NCI-H128 (cell line): ENCODE data around the gene AFDN.

ENCODE experiments used
- DNase-seq: peaks from one replicate; lab custom pipeline; 2025; ENCODE audit not compliant: unreplicated experiment; lab: John Stamatoyannopoulos, UW

Gene AFDN, protein sequence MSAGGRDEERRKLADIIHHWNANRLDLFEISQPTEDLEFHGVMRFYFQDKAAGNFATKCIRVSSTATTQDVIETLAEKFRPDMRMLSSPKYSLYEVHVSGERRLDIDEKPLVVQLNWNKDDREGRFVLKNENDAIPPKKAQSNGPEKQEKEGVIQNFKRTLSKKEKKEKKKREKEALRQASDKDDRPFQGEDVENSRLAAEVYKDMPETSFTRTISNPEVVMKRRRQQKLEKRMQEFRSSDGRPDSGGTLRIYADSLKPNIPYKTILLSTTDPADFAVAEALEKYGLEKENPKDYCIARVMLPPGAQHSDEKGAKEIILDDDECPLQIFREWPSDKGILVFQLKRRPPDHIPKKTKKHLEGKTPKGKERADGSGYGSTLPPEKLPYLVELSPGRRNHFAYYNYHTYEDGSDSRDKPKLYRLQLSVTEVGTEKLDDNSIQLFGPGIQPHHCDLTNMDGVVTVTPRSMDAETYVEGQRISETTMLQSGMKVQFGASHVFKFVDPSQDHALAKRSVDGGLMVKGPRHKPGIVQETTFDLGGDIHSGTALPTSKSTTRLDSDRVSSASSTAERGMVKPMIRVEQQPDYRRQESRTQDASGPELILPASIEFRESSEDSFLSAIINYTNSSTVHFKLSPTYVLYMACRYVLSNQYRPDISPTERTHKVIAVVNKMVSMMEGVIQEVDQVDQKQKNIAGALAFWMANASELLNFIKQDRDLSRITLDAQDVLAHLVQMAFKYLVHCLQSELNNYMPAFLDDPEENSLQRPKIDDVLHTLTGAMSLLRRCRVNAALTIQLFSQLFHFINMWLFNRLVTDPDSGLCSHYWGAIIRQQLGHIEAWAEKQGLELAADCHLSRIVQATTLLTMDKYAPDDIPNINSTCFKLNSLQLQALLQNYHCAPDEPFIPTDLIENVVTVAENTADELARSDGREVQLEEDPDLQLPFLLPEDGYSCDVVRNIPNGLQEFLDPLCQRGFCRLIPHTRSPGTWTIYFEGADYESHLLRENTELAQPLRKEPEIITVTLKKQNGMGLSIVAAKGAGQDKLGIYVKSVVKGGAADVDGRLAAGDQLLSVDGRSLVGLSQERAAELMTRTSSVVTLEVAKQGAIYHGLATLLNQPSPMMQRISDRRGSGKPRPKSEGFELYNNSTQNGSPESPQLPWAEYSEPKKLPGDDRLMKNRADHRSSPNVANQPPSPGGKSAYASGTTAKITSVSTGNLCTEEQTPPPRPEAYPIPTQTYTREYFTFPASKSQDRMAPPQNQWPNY (N-terminal part only)

DNA sequence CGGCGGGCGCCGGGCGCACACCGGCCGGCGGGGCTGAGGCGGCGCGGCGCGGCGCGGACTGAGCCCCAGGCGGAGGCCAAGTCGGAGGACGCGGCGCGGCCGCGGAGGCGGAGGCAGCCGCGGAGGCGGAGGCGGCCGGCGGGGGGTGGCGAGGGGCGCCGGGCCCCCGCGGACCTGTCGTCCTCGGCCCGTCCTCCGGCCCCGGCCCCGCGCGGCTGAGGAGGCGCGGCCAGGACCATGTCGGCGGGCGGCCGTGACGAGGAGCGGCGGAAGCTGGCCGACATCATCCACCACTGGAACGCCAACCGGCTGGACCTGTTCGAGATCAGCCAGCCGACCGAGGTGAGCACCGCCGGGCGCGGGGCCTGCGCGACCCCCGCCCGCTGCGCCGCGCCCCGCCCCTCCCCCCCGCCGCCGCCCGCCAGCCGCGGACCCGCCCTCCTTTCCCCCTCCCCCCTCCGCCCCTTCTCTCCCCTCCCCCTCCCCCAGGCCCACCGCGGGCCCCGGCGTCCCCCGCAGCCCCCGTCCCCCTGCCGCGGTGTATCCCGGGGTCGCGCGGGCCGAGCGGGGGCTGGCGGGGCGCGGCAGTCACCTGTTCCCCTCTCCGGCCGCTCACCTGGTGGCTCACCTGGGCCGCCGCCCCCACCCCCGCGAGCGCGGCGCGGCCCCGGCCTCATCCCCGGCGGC is at the start of gene AFDN:
TSS of gene AFDN (plus strand) at position 16 of the 687 bp plus-strand sequence. CDS start at position 238, 222 bp downstream.
- DNase-seq, result no peak

DNA sequence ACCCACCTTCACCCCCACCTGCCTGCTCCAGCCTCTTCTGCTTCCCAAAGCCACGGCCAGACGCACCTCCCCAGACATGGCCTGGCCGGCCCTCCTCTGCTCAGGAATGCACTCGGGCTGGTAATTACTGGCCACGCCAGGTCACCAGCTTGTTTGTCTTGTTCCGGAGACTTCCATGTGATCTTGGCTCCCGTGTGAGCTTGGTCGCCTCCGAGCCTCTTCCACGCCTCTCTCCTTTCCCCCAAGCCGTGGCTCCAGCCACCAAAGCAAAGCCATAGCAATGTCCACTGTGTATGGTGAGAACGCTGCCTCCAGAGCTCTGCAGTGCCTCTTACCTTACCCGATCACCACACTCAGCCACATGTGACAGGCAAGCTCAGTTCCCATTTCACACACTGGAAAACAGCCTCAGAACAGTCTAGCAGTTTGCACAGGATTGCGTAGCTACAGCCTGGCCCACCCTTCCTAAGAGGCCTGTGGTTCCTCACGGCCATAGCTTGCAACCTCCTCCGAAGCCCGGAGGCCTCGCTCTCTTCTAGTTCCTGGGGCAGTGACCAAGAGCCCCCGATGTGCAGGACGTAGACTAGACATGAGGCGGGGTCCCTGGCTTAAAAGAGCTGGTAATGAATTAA is 48.1 kb upstream of the AFDN start:
- DNase-seq, result no peak

DNA sequence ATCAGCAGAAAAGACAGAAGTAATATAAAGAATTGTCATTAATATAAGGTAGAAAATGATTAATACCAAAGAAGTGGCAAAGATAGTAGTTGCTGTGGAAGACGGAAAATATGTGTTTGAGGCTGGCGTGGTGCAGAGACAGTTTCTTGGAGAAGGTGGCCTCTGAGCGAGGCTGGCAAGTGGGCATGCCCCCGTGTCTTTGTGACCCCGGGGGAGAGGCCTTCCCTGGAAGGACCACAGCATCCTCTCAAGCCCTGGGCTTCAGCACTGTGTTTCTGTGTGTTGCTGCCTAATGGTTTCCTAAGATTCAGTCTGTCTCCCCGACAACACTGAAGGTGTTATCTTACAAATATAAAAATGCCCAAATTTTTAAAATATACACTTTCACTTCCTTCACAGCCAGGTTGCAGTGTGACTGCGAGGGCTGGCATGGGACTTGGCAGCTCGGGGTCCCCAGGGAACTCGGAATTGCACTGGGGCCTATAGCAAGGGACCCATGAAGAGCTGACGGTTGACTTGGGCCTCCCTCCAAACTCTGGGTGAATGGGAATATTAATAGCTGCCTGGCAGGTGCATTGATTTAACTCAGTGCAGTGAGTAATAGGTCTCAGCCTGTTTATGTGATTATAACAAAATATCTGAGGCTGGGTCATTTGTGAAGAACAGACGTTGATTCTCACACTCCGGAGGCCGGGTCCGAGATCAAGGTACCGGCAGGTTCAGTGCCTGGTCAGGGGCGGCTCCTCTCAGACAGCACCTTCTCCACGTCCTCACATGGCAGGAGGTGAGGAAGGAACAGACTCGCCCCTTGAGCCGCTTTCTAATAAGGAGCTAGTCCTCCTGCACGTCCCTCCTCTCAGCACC is 47.4 kb upstream of the AFDN start:
- DNase-seq, result no peak

DNA sequence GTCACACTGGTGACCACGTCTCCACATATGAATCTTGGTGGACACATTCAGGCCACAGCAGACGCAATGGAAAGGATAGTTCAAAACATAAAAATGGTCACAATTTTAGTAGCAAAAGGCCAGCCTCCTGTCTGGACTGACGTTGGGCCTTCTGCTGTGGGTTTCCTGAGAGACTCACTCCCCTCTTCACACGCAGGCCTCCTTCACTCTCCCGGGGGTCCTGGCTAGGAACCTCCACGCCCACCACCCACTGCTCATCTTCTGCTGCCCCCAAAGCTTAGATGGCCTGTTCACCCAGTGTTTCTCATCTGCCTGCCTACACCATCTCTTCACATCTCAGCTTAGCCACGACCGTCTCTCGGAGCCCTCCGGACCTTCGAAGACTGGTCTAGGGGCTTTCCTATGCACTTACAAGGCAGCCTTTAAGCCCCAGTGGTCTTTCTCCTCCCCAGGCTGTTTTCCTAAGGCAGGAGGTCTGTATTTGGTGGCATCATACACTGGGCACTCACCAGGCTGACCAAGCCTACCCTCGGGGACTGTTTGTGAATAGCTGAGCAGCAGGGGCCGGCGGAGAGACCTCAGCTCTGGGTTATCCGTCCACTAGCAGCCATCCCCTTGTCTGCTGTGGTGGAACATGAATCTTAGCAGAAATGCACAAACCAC is 46.6 kb upstream of the AFDN start:
- no peak for DNase-seq

DNA sequence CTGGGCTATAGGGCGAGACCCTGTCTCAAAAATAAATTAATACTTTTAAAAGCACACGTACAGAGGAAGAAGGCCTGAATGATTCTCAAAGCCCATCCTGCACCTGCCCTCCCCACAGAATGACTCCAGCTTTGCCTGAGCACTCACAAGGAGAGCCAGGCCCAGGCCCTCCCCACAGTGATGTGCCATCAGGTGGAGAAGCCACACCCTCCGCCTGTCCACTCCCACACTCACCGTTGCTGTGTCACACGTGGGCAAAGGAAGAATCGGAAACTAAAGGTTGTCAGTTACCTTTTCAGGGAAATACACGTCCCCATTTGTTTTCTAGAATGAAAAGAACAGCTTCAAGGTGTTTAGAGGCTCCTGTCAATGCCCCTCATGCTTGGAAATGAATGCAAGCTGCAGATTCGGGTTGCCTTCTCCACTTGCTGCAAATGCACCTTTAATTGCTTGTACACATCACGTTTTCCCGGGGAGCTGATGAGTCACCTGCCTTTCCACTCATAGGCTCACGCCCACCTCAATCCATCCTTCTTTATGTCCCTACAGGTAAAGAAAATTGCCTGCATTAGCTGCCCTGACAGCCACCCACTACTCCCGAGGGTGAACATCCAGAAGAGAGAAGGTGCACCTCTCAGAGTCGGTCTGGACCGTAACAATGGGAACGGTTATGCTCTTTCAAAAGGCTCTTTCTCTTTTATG is 45.5 kb upstream of the AFDN start:
- DNase-seq, result no peak

DNA sequence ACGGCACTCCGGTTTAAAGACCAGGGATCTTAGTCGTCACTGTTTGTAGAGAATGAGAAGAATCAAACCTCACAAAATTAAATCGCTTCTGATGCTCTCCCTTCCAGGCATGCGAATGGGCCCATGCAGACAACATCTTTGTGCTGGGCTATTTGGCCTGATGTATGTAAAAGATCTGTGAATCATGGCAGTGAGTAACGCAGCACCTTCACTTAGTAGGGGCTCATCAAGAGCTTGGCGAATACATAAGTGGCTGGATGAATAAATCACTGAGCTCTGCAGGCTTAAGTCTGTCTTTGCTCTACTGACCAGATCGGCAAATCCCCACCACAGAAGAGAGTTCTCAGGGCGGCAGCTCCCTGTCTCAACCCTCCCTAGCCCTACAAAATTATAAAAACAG is 44.8 kb upstream of the AFDN start:
- DNase-seq, result no peak

DNA sequence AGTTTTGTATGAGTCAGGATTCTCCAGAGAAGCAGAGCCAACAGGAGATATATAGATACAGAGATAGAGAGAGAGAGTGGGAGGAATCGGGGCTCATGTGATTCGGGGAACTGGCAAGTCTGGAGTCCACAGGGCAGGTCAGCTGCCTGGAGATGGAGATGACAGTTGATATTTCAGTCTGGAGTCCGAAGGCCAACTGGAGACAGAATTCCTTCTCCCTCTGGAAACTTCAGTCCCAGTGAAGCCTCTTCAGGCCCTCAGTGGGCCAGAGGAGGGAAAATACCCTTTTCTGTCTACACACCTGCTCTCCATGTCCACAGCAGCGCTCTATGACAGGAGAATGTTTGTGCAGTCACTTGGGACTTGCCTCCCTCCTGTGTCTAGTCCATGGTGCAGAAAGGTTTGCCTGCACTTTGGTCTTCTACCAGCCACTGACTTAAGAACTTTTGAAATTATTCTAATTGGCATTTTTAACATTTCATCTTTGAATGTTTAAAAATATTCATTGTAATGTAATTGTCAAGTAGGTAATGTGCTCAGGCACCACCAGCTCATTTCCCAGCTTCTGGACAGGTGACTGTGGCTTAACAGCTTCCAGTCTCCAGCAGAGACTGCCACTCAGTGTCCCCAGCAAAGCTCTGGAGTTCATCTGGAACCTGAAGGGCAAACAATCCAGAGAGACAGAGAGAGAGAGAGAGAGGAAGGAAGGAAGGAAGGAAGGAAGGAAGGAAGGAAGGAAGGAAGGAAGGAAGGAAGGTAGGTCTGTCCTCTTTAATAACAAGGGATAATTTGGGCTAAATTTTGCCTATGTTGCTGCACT is 43.8 kb upstream of the AFDN start:
- DNase-seq, result no peak

DNA sequence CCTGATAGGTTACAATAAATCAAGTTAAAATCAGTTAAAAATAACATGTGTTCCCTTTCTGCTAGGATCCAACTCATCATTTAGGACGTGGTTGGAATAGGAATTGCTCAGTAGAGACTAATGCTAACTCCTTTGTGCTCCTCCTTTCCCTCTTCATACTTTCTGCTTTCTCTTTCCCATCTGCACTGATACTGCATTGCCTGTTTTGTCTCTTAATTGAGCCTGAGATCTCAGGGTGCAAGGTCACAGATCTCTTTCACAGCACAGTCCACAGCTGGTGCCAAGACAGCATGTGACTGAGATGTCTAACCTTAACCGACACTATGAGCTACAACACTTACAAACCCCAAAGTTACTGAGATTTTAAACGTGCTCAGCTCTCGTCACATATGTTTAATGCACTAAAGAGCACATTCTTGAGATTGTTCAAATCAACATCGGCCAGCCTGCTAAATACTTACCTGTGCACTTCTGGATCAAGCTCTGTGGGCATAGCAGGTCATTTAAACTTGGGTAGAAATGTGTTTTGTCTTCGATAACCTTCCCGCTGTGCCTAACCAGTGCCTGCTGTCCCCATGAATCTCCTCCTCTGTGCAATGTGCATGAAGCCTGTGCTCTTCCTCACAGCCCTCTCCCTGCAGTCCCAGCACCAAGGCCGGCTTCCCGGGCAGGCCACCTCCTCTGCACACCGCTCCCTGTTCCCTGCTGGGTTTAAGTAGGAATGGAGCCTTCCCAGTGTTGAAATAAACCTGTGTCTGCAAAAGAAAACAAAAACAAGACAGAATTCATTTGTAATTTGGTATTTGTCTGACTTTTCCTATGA is 39.6 kb upstream of the AFDN start:
- DNase-seq, result no peak

DNA sequence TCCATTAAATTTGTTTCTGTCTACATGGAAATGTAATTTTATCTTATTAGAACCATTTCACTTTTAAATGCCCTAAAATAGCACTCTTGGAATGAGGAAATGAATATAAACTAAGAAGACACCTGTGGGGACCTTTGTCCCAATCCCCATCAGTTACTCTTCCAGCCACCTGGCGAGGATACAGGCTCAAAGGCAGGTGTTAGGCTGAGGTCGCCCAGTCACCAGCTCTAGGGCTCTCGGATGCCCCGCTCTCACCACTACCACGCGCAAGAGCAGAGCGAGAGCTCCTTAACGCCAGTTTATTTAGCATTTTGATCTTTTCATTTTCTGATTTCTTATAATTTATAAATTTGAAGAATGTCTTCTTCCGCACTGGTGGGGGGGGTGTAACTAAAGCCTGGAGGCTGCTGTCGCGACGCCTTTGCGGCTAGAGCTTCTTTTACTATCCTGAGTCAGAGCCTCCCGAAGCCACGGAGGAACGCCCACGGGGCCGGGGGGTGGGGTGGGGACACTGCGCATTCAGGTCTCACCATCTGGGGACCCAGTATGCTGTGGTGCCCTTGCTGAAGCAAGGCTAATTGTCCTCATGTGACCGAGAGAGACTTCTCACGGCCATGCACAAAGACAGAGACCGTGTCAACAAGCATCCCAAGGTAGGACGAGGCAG is 38.7 kb upstream of the AFDN start:
- no peak for DNase-seq

DNA sequence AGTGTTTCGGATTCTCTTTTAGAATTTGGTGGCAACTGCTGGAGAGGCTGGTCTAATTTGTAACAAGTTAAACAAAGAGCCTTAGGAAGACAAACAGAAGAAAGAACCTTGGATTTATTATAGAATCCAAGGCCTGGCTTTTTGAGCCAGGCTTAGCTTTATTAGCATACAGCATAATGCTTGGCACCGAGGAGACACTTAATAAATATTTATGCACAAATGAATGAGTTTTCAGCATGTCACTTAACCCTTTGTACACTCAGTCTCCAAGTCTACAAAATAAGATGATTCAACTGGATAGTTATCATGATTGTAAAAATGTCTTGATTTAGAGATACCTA is 38.2 kb upstream of the AFDN start:
- no peak for DNase-seq

DNA sequence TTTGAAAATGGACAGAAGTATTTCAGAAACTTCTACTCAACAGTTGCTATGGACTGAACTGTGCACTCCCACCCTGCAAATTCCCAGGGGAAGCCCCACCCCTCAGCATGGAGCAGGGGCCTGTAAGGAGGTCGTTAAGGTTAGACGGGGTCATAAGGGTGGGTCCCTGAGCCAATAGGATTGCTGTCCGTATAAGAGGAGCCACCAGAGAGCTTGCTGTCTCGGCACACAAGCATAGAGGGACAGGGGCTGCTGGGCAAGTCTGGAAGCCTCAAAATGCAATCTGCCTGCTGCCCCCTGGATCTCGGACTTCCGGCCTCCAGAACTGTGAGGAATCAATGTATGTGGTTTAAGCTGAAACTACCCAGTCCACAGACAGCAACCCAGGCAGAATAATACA is 37.4 kb upstream of the AFDN start:
- no peak for DNase-seq

DNA sequence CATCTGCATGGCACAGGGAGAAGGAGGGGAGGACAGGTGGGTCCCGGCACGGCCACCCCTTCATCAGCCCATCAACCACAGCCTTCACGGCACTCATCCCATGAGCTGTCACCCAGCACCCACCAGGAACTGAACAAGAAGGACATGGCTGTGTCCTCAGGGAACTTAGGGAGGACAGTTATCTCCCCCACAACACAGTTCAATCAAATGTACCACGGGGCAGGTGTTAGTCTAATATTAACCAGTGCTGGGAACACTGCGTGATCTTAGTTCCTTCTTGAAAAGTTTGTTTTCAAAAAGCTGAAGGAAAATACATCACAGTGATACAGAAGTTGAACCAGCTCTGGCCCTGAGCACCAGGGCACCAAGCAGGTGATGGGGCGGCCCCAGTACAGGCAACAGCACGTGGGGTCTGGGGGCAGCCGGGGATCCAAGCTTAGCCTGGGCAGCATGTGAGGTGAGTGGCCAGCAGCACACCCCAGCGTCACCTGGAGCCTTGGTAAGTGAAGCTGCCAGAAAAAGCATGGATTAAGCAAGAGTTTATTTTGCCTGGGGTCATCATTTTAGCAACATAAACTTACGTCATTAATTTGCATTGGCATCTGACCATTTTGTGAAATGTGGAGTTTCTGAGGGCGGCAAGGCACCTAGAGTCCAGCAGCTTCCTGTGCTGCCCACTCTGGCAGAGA is 35.5 kb upstream of the AFDN start:
- no peak for DNase-seq

DNA sequence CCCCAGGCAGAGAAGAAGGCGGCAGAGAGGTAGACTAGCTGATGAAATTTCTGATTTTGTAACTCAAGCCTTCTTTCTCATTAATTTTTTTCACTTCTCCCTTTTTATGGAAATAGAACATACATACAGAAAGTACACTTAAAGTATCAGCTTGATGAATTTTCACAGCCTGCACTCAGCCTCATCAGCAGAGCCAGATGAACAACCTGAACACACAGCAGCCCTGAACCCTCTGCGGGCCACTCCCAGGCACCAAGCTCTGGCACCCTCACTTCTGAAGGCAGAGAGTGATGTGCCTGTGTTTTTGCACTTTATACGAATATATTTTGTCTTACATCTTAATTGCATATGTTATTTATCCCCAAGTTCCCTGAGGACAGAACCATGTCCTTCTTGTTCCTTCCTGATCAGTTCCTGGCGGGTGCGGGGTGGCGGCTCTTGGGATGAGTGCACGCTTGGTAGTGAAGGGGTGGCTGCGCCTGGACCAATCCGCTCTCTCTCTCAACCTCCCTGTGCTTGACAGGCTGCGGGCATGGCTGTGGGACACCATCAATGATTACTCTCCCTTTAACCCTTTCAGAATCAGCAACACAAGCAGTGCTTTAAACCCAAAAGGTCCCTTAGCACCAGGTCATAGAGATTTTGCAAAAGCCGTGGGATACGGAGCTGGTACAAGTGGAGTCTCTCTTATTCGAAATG is 34.8 kb upstream of the AFDN start:
- DNase-seq, result no peak

DNA sequence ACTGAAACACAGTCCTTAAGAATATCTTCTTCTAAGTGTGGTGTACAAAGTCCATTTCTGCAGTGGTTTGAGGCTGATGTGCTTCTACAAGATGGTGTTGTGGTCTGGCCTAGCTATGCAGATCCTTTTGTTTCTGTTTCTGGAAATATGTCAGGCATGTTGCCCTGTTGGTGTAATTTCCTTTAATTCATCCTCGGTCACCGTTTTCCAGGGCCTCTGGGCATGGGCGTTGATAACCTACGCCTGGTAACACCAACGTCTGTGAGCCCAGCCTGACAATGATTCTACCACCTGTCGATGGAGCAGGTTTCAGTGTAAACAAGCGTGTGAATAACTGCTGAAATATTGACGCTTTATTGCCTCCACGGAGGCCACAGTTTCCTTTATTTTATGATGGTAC is 33.3 kb upstream of the AFDN start:
- no peak for DNase-seq
